Thoracic aorta (tissue), 2 donors: ENCODE results near the gene SMCO2. TPM values are rescaled to one million over a fixed set of nuclear protein-coding genes. Genes with fewer than 3 reads are reported as not detected.

Experiments
- ATAC-seq: fragments of 150-250 bp; one replicate; pipeline ENCODE4 v1.8.0; 2017; ENCODE audit warnings: low read depth; ENCODE audit not compliant: insufficient number of reproducible peaks, low FRiP score
- DNase-seq: peaks from one replicate; pipeline ENCODE4 v3.0.0-alpha.2; 2020; ENCODE audit warnings: low spot score
- H3K27ac ChIP-seq, 2 donors: fragments of 200-600 bp; sonication (generic); 1 replicate in 1 of 2; 2 replicates in 1 of 2; pipeline ENCODE4 v1.5.1; 2016; ENCODE audit warnings: mild to moderate bottlenecking in 2 of 2, moderate library complexity in 2 of 2
- H3K27me3 ChIP-seq: fragments of 200-600 bp; sonication (generic); replicated peaks from 2 replicates; pipeline ENCODE4 v1.6.0; 2016; ENCODE audit warnings: mild to moderate bottlenecking; ENCODE audit not compliant: insufficient read depth
- H3K36me3 ChIP-seq: fragments of 200-600 bp; sonication (generic); one replicate; pipeline ENCODE4 v1.5.1; 2016
- H3K4me1 ChIP-seq, 2 donors: fragments of 200-600 bp; sonication (generic); 1 replicate in 1 of 2; 2 replicates in 1 of 2; pipeline versions ENCODE4 v1.5.1 to v1.6.0; 2016; ENCODE audit warnings: low read depth in 2 of 2, mild to moderate bottlenecking in 1 of 2; ENCODE audit not compliant: control insufficient read depth in 1 of 2
- H3K4me3 ChIP-seq: fragments of 200-600 bp; sonication (generic); 2 replicates; pipeline ENCODE4 v1.5.1; 2016; ENCODE audit warnings: mild to moderate bottlenecking
- H3K9me3 ChIP-seq: fragments of 200-600 bp; sonication (generic); 2 replicates; pipeline ENCODE4 v1.5.1; 2016
- CTCF ChIP-seq: fragments of 200-600 bp; sonication (generic); IDR thresholded peaks from one replicate; pipeline ENCODE4 v1.5.1; 2019; ENCODE audit warnings: antibody characterized with exemption
- total RNA-seq, 2 donors: library from RNA; depleted of rRNA; stranded (reverse); fragments of >200 nt; gene quantifications; one replicate each; pipeline versions ENCODE4 v1.1.0 to v1.2.3, GENCODE V29; 2016

The SMCO2 gene
- total RNA-seq, 2 donors from 2014 or later = not detected

GRCh38 chr12:27499377-27499776, 52.8 kb downstream of the SMCO2 start:
- H3K4me1 ChIP-seq = peaks cover under 1 to 12% of the 10 kb centered on the region in 2 donors
- TF ChIP-seq CTCF = no peak
- H3K27ac ChIP-seq = no peak overlapping the region
- no peak overlapping the region for H3K4me3 ChIP-seq
- no peaks in the 10 kb centered on the region for H3K9me3 ChIP-seq
- H3K27me3 ChIP-seq = no peaks in the 10 kb centered on the region
- DNase-seq (no peak), ATAC-seq (no peak)
- H3K36me3 ChIP-seq = no peaks in the 10 kb centered on the region

GRCh38 chr12:27500546-27500945, 54.0 kb downstream of the SMCO2 start:
- no peak for DNase-seq
- no peak overlapping the region for H3K4me3 ChIP-seq
- no peak for TF ChIP-seq CTCF
- H3K36me3 ChIP-seq = no peaks in the 10 kb centered on the region
- no peak overlapping the region for H3K27ac ChIP-seq
- H3K27me3 ChIP-seq = no peaks in the 10 kb centered on the region
- ATAC-seq = no peak
- H3K4me1 ChIP-seq = peaks cover 8 to 24% of the 10 kb centered on the region in 2 donors
- no peaks in the 10 kb centered on the region for H3K9me3 ChIP-seq

- DNase-seq (no peak), ATAC-seq (no peak)
- Histone ChIP-seq H3K27me3 (no peaks in the 10 kb centered on the region), H3K27ac (no peak overlapping the region), H3K9me3 (no peaks in the 10 kb centered on the region), H3K36me3 (no peaks in the 10 kb centered on the region), H3K4me3 (no peak overlapping the region), H3K4me1 (peaks cover 11 to 30% of the 10 kb centered on the region in 2 donors)
- no peak for TF ChIP-seq CTCF
These were observed 55.5 kb downstream of the SMCO2 start for GRCh38 chr12:27502021-27502435.

GRCh38 chr12:27504507-27504906, 58.0 kb downstream of the SMCO2 start:
- Histone ChIP-seq H3K4me3 (no peak overlapping the region), H3K4me1 (peaks cover 11 to 30% of the 10 kb centered on the region in 2 donors), H3K27me3 (no peaks in the 10 kb centered on the region), H3K27ac (peak overlapping the region; percentile 32 to 69), H3K36me3 (no peaks in the 10 kb centered on the region), H3K9me3 (no peaks in the 10 kb centered on the region)
- DNase-seq (no peak), ATAC-seq (no peak)
- TF ChIP-seq CTCF = no peak

- H3K36me3 ChIP-seq = no peaks in the 10 kb centered on the region
- TF ChIP-seq CTCF = no peak
- H3K4me1 ChIP-seq = peaks cover 11 to 30% of the 10 kb centered on the region in 2 donors
- DNase-seq (no peak), ATAC-seq (peak; percentile 72)
- no peaks in the 10 kb centered on the region for H3K9me3 ChIP-seq
- peak overlapping the region; percentile 23 for H3K4me3 ChIP-seq
- no peaks in the 10 kb centered on the region for H3K27me3 ChIP-seq
- peak overlapping the region; percentile 50 to 69 for H3K27ac ChIP-seq
These were observed 58.6 kb downstream of the SMCO2 start for GRCh38 chr12:27505109-27505508.
